Ishikawa (cell line): ENCODE data around the gene TTC39A.

Experiments
- NFIC ChIP-seq: IDR thresholded peaks from 2 replicates; pipeline ENCODE4 v1.6.1; 2012
- TCF12 ChIP-seq: IDR thresholded peaks from 2 replicates; pipeline ENCODE4 v1.6.1; 2012; ENCODE audit warnings: low read depth

DNA sequence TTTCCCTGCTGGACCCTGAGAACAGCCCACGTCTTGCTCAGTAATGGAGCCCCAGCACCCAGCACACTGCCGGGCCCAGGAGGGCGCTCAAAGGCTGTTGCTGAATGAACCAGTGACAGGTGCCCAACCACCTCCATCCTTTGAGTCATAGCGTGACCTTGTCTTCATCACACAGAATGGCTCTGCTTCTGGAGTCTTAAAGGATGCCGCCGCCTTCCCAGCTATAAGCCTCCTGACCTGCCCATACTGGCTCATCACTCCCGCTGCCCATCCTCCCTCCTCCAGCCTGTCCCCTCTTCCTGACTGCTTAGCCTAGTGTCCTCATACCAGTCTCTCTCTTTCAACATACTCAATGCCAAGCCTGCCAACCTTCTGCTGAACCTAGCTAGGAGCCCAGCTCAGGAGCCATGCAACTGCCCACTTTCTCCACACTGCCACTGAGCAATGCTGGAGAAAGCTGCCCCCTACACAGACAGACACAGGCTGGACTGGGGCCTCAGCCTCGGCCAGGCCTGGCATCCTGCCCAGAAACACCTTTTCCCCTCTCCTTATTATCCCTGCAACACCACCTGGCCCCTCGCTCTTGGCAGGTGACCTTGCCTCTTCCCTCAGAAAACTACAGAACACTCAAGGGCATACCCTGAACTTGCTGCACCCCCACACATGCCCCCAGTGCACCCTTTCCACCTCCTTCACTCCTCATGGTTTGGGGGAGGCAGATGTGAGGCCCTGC lies 14.1 kb downstream of the TTC39A start:
- TF ChIP-seq TCF12 (no peak), NFIC (no peak)
